GM21717 (cell line): ENCODE results near the gene METTL1.
"Not testable (repeated sequence)": the region's sequence is repeated elsewhere in the genome, so short reads cannot be mapped to it uniquely, and the experiment has no call there.

Experiments used
- ATAC-seq: cut with Tn5 transposase; IDR thresholded peaks from one replicate; pipeline ENCODE4 v1.9.1; 2021; ENCODE audit warnings: mild to moderate bottlenecking, moderate library complexity; ENCODE audit not compliant: unreplicated experiment

Gene METTL1

GRCh38 chr12:57800965-57801364 lies 29.1 kb upstream of the METTL1 start:
- ATAC-seq = no peak

- ATAC-seq = no peak
Observed at GRCh38 chr12:57797933-57798332, 26.0 kb upstream of the METTL1 start.

GRCh38 chr12:57796996-57797395 lies 25.1 kb upstream of the METTL1 start:
- no peak for ATAC-seq

DNA sequence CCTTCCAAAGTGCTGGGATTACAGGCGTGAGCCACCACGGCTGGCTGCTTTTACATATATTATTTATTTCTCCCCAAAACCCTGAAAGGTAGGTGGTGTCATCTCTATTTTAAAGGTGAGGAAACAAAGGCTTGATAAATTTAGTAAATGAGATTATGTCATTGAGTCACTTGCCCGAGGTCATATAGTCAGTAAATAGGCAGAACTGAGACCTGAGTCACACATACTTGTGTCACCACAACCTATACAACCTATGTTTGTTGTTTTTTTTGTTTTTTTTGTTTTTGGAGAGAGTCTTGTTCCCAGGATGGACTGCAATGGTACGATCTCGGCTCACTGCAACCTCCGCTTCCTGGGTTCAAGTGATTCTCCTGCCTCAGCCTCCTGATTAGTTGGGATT lies 23.4 kb upstream of the METTL1 start:
- no peak for ATAC-seq

DNA sequence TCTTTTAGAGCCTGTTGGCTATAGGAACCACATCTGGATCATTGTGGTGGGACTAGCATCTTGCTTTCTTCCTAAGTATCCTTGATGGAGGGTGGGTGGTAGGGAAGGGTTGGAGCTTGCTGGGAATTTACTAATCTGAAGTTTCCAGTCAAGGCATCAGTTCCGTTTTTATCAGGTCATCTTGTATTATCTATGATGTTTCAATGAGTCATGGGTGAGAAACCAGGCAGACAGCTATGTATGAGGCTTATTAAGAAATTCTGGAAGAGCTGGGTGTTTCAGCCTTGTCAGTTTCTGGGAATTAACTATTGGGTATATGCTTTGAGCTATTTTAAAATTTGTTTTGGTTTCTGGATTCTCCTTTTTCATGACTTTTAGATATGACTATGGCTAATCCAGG lies 22.0 kb upstream of the METTL1 start:
- no peak for ATAC-seq

GRCh38 chr12:57783861-57784260 lies 12.0 kb upstream of the METTL1 start:
- ATAC-seq = no peak

- ATAC-seq = no peak
Observed at GRCh38 chr12:57783466-57783801, 11.5 kb upstream of the METTL1 start.

GRCh38 chr12:57782608-57783465 lies 10.9 kb upstream of the METTL1 start, which contains the start of gene TSFM:
Gene TSFM, plus strand, starts transcription at chr12:57782787. Its CDS starts 15 bp downstream, at chr12:57782802.
- peak; percentile 85 for ATAC-seq

GRCh38 chr12:57782243-57782607 lies 10.3 kb upstream of the METTL1 start:
- peak; percentile 7 for ATAC-seq

GRCh38 chr12:57781801-57782200 lies 9.9 kb upstream of the METTL1 start:
- no peak for ATAC-seq

DNA sequence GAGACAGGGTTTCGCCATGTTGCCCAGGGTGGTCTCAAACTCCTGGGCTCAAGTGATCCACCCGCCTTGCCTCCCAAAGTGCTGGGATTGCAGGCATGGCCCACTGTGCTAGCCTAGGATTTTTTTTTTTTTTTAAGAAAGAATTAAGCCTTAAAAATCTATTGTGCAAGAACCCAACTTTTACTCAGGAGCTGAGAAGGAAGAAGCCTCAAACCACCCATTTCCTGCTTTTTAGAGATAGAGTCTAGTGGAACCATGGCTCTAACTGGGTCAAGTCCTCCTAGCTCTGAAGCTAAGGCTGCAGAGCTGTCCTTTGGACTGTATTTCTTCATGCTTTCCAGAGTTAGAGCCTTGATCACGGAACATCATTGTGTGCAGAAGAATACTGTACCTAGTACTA lies 9.3 kb upstream of the METTL1 start:
- ATAC-seq = no peak

DNA sequence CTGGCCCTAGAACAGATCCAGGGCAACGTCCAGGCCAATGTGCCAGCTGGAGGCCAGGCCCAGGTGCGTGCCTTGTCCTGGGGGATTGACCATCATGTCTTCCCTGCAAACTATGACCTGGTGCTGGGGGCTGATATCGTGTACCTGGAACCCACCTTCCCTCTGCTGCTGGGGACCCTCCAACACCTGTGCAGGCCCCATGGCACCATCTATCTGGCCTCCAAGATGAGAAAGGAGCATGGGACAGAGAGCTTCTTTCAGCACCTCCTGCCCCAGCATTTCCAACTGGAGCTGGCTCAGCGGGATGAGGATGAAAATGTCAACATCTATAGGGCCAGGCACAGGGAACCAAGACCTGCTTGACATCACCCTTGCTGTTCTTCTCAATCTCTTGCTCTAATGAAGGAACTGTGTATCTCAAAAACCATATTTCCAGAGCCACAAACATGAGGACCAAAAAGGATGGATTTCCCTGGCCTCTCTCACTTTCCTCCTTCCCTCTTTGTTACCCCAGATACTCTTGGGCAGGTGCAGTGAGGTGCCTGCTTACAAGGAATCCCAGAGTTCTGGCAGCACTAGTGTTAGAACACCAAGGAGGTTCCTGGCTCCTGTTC lies 8.5 kb upstream of the METTL1 start:
- no peak for ATAC-seq

- ATAC-seq = no peak
Observed at GRCh38 chr12:57779736-57780135, 7.8 kb upstream of the METTL1 start.

GRCh38 chr12:57777911-57778310 lies 6.0 kb upstream of the METTL1 start:
- no peak for ATAC-seq

- no peak for ATAC-seq
Observed at GRCh38 chr12:57777367-57777766, 5.5 kb upstream of the METTL1 start.

DNA sequence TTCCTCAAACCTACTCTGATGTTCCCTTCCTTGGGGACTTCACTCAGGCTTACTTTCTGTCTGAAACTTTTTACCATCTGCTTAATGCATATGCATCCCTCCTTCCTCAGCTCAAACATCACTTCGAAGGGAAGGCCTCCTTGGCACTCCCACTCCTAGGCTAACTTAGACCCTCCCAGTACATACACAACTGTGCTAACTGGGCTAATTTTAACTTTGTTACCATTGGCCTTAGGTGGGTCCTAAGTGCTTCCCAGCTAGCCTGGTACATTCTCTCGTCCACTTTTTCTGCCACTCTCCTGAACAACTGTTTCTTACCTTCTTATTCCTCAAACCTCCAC lies 4.3 kb upstream of the METTL1 start:
- ATAC-seq = no peak

DNA sequence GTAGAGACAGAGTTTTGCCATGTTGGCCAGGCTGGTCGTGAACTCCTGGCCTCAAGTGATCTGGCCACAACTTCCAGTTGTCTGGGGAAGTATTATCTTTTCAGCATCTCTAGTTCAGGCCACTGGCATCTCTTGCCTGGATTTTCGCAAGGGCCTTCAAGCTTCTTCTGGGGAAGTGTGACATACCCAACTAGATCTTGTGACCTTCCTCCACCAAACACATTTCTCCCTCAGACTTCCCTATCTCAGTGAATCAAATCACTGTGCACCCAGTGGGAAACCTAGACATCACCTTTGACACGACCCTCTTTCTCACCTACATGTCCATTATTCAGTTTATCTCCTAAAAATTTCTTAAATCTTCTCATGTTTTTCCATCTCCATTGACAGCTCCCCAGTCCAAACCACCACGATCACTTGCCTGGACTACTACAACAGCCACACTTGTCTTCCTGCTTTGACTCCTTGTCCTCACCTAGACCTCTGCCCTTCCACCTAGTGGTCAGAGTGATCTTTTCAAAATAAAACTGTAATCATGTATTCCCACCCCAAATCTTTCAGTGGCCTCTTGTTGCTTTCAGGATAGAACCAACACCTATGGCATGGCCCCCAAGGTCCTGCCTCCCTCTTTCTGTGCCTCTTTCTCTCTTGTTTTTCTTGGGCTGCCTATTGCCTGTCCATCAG lies 3.8 kb upstream of the METTL1 start:
- no peak for ATAC-seq

DNA sequence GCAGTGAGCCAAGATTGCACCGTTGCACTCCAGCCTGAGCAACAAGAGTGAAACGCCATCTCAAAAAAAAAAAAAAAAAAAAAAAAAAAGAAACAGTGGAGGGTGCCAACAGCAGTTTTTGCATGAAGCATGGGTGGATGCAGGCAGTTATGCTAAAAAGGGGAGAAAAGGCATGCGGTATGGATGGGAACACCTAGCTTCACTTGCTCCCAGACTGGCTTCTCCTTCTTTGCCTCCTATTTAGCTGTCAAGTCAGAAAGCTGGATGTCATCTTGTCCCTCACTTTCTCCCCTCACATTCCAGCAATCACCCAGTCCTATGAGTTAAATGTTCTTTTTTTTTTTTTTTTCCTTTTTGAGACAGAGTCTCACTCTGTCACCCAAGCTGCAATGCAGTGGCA lies 3.1 kb upstream of the METTL1 start:
- no peak for ATAC-seq

GRCh38 chr12:57774634-57775033 lies 2.7 kb upstream of the METTL1 start:
- ATAC-seq = not testable (repeated sequence)

- peak; percentile 33 for ATAC-seq
Observed at GRCh38 chr12:57772429-57773322, 771 bp upstream of the METTL1 start, which contains the start of gene EEF1AKMT3. Gene EEF1AKMT3, plus strand, starts transcription at chr12:57772614. Its CDS starts 111 bp downstream, at chr12:57772725.
